Measurements from ENCODE around the gene TLCD3A. TPM values are rescaled to one million over a fixed set of nuclear protein-coding genes. Genes with fewer than 3 reads are reported as not detected.
A peak's percentile ranks its signal among the peaks of the same experiment; 100 is the strongest.

Gene TLCD3A
- 26.5 TPM for polyA plus RNA-seq
- long read RNA-seq, donor 1, partial matches to known transcripts, result 0 of 4 reads
- long read RNA-seq, donor 1, other reads (novel, unspliced or antisense), result 0 of 4 reads
- long read RNA-seq, donor 2, transcript FAM57A-202 (5 exons, 2,412 nt), result major isoform, 7 of 8 reads
- long read RNA-seq, donor 2, partial matches to known transcripts, result 0 of 8 reads
- long read RNA-seq, donor 2, other reads (novel, unspliced or antisense), result 0 of 8 reads
- long read RNA-seq, donor 3, result 0 reads
- long read RNA-seq, donor 4, result 0 reads
- long read RNA-seq, donor 5, partial matches to known transcripts, result 0 of 6 reads
- long read RNA-seq, donor 5, other reads (novel, unspliced or antisense), result 0 of 6 reads
- long read RNA-seq, donor 6, transcript FAM57A-202 (5 exons, 2,412 nt), result major isoform, 11 of 16 reads
- long read RNA-seq, donor 6, partial matches to known transcripts, result 0 of 16 reads
- long read RNA-seq, donor 6, other reads (novel, unspliced or antisense), result 0 of 16 reads
- long read RNA-seq, donor 7, partial matches to known transcripts, result 0 of 1 reads
- long read RNA-seq, donor 7, other reads (novel, unspliced or antisense), result 0 of 1 reads
- long read RNA-seq, donor 8, transcript FAM57A-203 (4 exons, 2,386 nt), result minor isoform, 5 of 22 reads
- long read RNA-seq, donor 8, transcript FAM57A-202 (5 exons, 2,412 nt), result major isoform, 11 of 22 reads
- long read RNA-seq, donor 8, partial matches to known transcripts, result 5 of 22 reads
- long read RNA-seq, donor 8, other reads (novel, unspliced or antisense), result 0 of 22 reads
- long read RNA-seq, donor 9, transcript FAM57A-202 (5 exons, 2,412 nt), result major isoform, 7 of 7 reads
- long read RNA-seq, donor 9, partial matches to known transcripts, result 0 of 7 reads
- long read RNA-seq, donor 9, other reads (novel, unspliced or antisense), result 0 of 7 reads
- long read RNA-seq, donor 10, transcript FAM57A-202 (5 exons, 2,412 nt), result major isoform, 5 of 6 reads
- long read RNA-seq, donor 10, partial matches to known transcripts, result 0 of 6 reads
- long read RNA-seq, donor 10, other reads (novel, unspliced or antisense), result 0 of 6 reads
- long read RNA-seq, donor 11, transcript FAM57A-202 (5 exons, 2,412 nt), result major isoform, 5 of 6 reads
- long read RNA-seq, donor 11, partial matches to known transcripts, result 0 of 6 reads
- long read RNA-seq, donor 11, other reads (novel, unspliced or antisense), result 0 of 6 reads

DNA sequence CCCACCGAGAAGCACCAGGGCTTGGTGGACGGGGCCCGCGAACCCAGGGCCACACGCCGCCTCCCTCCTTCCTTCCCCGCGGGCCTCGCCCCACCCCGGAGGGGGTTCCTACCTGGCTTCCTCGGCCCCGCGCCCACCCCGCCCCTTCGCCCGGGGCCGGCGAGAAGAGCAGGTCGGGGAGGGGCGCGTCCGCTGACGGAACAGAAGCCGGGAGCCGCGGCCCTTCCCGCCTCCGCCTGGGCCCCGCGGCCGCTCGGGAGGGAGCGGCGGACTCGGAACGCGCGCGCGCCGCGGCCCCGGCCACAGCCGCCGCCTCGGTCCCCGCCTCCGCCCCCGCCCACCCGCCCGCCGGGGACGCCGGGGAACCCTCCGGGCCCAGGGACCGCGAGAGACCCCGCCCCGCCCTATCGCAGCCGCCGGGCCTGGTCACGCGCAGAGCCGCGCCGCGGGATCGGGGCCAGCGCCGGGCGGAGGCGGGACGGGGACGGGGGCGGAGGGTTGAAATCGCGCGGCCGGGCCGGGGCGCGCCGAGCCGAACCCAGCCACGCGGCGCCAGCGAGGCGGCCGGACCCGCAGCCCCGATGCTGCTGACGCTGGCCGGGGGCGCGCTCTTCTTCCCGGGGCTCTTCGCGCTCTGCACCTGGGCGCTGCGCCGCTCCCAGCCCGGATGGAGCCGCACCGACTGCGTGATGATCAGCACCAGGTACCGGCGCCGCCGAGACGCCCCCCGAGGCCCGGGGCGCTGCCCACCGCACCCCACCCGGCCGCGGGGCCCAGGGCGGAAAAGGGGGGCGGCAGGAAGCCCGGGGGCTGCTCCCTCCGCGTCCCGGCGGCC, at the start of gene TLCD3A:
Gene TLCD3A, plus strand, starts transcription at position 530 of the 835 bp plus-strand sequence. Its CDS starts 52 bp downstream, at position 582.
- Histone ChIP-seq H3K9me3 (ENCODE audit: control insufficient read depth, low read depth, low read length) (peaks cover 4% of the 10 kb centered on the region), H3K4me1 (ENCODE audit: control insufficient read depth, insufficient read depth, low read length) (peaks cover 10% of the 10 kb centered on the region), H3K27me3 (ENCODE audit: control insufficient read depth, insufficient read depth, low read length) (no peaks in the 10 kb centered on the region), H3K36me3 (ENCODE audit: control insufficient read depth, insufficient read depth, low read length) (peaks cover 2% of the 10 kb centered on the region), H3K4me3 (ENCODE audit: low read length) (peak within 1 kb of the TSS; percentile 72), H3K27ac (ENCODE audit: low read length) (peak within 1 kb of the TSS; percentile 77)
- peak; percentile 58 to 81 for DNase-seq
- WGBS (ENCODE audit: insufficient coverage, low lambda C conversion rate), result no CpG with 5 or more reads among the region's 126 CpGs

DNA sequence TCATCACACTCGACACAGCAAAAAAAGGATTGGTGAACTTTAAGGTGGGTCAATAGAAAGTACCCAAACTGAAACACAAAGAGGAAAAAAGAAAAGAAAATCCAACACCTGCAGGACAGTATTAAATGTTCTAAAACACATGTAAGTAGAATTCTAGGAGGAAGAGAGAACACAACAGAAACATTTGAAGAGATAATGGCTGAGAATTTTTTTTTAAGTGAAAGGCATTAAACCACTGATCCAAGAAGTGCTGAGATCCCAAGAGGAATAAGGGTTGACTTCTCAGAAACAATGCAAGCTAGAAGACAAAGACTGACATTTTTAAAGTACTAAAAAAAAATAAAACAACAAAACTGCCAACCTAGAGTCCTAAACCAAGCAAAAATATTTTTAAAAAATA, 49.4 kb upstream of the TLCD3A start:
- Histone ChIP-seq H3K4me1 (ENCODE audit: control insufficient read depth, insufficient read depth, low read length) (no peaks in the 10 kb centered on the region), H3K9me3 (ENCODE audit: control insufficient read depth, low read depth, low read length) (no peaks in the 10 kb centered on the region), H3K36me3 (ENCODE audit: control insufficient read depth, insufficient read depth, low read length) (peaks cover 16% of the 10 kb centered on the region), H3K4me3 (ENCODE audit: low read length) (no peak overlapping the region), H3K27ac (ENCODE audit: low read length) (no peak overlapping the region), H3K27me3 (ENCODE audit: control insufficient read depth, insufficient read depth, low read length) (no peaks in the 10 kb centered on the region)
- DNase-seq, result no peak
- 88% methylated on average over 1 of the region's 1 CpG for WGBS (ENCODE audit: insufficient coverage, low lambda C conversion rate)

DNA sequence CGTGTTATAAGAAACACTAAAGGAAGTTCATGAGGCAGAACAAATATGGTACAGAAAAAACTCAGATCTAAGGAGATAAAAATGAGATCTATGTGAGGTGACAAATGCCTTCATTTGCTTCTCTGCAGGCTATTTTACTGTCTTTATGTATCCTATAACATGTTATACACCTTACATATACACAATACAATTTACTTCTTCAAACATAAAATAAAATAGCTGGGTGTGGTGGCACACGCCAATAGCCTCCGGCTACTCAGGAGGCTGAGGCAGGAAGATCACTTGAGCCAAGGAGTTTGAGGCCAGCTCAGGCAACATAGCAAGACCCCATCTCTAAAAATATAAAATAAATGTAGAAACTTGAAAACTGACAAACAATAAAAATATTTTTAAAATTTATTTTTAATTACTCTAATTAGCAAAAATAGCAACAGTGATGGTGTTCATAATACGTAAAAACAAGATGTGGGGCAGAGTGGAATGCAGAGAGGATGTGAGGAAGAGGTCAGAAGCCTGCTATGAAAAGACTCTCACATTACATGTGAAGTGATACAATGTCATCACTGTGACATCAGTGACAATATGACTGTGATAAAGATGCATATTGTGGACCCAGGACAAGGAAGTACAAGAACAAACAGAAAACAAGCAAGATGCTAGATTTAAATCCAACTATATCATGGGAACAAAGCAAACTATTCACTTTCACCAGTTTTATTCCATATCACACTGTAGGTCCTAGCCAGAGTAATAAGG, 48.7 kb upstream of the TLCD3A start:
- DNase-seq, result no peak
- Histone ChIP-seq H3K4me1 (ENCODE audit: control insufficient read depth, insufficient read depth, low read length) (no peaks in the 10 kb centered on the region), H3K27me3 (ENCODE audit: control insufficient read depth, insufficient read depth, low read length) (no peaks in the 10 kb centered on the region), H3K4me3 (ENCODE audit: low read length) (no peak overlapping the region), H3K27ac (ENCODE audit: low read length) (no peak overlapping the region), H3K36me3 (ENCODE audit: control insufficient read depth, insufficient read depth, low read length) (peaks cover 18% of the 10 kb centered on the region), H3K9me3 (ENCODE audit: control insufficient read depth, low read depth, low read length) (no peaks in the 10 kb centered on the region)
- 100% methylated on average over 2 of the region's 4 CpGs for WGBS (ENCODE audit: insufficient coverage, low lambda C conversion rate)

DNA sequence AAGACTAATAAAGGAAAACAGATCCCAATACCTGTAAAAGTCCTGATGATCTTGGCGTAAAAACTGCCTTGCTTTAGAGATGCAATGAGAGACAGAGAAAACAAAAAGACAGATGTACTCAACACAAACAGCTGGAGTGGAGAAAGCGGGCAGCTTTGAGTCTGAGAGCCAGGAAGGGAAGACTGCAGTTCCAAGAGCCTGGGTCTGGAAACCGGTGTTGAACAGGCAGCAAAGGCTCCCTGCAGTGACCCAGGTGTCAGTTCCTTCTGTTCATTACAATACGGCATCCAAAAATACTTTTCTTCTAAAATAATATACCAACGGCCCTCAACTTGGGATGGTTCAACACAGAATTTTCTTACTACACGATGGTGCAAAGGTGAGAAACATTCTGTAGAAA, 47.4 kb upstream of the TLCD3A start:
- Histone ChIP-seq H3K27me3 (ENCODE audit: control insufficient read depth, insufficient read depth, low read length) (no peaks in the 10 kb centered on the region), H3K27ac (ENCODE audit: low read length) (no peak overlapping the region), H3K9me3 (ENCODE audit: control insufficient read depth, low read depth, low read length) (no peaks in the 10 kb centered on the region), H3K4me1 (ENCODE audit: control insufficient read depth, insufficient read depth, low read length) (no peaks in the 10 kb centered on the region), H3K4me3 (ENCODE audit: low read length) (no peak overlapping the region), H3K36me3 (ENCODE audit: control insufficient read depth, insufficient read depth, low read length) (peaks cover 25% of the 10 kb centered on the region)
- 100% methylated on average over 2 of the region's 6 CpGs for WGBS (ENCODE audit: insufficient coverage, low lambda C conversion rate)
- no peak for DNase-seq

DNA sequence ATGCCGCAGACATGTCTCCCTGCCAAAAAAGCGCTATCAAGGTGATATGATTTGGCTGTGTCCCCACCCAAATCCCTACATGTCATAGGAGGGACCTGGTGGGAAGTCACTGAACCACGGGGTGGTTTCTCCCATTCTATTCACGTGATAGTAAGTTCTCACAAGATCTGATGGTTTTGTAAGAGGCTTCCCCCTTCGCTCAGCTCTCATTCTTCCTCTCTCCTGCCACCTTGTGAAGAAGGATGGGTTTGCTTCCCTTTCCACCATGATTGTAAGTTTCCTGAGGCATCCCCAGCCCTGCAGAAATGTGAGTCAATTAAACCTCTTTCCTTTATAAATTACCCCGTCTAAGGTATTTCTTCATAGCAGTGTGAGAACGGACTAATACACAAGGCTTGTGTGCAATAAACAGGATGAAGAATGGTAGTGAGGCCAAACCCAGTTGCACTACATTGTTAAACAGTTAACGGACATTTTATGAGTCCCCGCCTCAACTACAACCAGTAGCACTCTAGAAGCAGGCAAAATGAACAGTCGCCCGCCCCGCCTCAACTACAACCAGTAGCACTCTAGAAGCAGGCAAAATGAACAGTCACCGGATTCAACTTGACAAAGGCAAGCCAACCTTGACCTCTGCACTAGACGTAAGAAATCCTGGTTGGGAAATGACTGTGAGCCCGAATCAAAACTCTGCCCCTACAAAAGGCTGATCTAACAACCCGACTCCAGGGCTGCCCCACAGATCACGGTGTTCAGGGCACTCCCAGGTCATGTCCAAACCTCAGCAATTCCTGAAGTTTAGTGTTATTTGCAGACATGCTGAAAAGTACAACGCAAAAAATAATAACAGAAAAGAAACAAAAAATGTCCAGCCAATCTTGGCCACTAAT, 44.1 kb upstream of the TLCD3A start:
- Histone ChIP-seq H3K27me3 (ENCODE audit: control insufficient read depth, insufficient read depth, low read length) (no peaks in the 10 kb centered on the region), H3K27ac (ENCODE audit: low read length) (no peak overlapping the region), H3K9me3 (ENCODE audit: control insufficient read depth, low read depth, low read length) (no peaks in the 10 kb centered on the region), H3K4me3 (ENCODE audit: low read length) (no peak overlapping the region), H3K36me3 (ENCODE audit: control insufficient read depth, insufficient read depth, low read length) (peaks cover 40% of the 10 kb centered on the region), H3K4me1 (ENCODE audit: control insufficient read depth, insufficient read depth, low read length) (no peaks in the 10 kb centered on the region)
- no peak for DNase-seq
- 87% methylated on average over 3 of the region's 18 CpGs for WGBS (ENCODE audit: insufficient coverage, low lambda C conversion rate)

DNA sequence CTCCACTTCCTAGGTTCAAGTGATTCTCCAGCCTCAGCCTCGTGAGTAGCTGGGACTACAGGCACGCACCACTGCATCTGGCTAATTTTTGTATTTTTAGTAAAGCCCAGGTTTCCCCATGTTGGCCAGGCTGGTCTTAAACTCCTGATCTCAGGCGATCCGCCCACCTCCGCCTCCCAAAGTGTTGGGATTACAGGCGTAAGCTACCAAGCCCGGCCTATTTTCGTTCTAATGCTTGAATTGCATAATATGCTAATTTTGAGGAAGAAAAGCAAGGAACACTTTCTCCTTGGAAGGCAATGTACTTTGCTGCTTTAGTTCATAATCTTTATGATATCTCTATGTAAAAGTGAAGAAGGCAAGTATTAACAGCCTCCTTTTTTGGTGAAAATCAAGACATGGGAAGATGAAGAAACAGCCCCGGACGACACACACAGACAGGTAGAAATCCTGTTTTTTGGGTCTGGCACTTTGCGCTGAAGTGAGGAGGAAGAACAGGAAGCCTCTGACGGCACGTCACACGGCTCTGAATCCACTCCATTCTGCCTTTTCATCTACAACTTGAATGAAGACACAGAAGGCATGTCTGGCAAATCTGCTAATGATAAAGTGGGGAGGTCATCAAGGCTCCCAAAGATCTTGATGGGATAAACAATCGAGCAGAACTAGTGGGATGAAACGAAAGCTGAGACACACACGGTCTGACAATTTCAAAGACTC, 42.7 kb upstream of the TLCD3A start:
- DNase-seq, result no peak
- peaks cover 48% of the 10 kb centered on the region for H3K36me3 ChIP-seq (ENCODE audit: control insufficient read depth, insufficient read depth, low read length)
- H3K4me3 ChIP-seq (ENCODE audit: low read length), result no peak overlapping the region

DNA sequence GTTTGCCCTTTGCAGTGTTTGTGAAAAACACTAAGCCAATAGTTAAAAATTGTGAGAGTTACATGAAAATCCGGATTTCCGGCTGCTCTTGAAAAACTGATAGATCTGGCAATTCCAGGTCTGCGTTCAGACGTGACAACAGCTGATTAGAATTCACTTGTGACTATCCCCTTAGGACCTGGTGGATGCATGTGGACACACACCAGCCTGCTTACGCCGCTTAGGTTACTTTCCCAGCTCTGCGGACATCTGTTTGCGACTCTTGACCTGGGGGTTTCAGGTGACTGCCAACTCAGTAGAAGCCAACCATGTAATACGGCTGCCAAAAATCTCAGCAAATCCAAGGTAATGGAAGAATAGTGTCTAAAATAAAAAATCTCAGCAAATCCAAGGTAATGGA, 42.0 kb upstream of the TLCD3A start:
- peaks cover 51% of the 10 kb centered on the region for H3K36me3 ChIP-seq (ENCODE audit: control insufficient read depth, insufficient read depth, low read length)

More for the DNA sequence above, 42.7 kb upstream of the TLCD3A start:
- H3K9me3 ChIP-seq (ENCODE audit: control insufficient read depth, low read depth, low read length), result no peaks in the 10 kb centered on the region
- no peaks in the 10 kb centered on the region for H3K4me1 ChIP-seq (ENCODE audit: control insufficient read depth, insufficient read depth, low read length)
- 100% methylated on average over 1 of the region's 17 CpGs for WGBS (ENCODE audit: insufficient coverage, low lambda C conversion rate)
- H3K27me3 ChIP-seq (ENCODE audit: control insufficient read depth, insufficient read depth, low read length), result no peaks in the 10 kb centered on the region
- H3K27ac ChIP-seq (ENCODE audit: low read length), result no peak overlapping the region

DNA sequence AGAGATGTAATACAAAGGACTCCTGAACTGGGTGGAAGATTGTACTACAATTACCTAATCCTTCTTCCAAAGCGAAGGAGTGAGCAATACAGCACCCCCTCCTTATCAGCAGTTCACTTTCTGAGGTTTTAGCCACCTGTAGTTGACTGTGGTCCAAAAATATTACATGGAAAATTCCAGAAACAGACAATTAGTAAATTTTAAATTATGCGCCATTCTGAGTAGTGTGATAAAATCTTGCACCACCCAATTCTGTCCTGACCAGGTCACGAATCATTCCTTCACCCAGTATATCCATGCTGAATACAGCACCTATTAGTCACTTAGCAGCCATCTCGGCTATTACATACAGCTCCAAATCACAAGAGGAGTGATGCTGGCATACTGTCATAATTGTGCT, 41.0 kb upstream of the TLCD3A start:
- no peak overlapping the region for H3K27ac ChIP-seq (ENCODE audit: low read length)
- no peaks in the 10 kb centered on the region for H3K9me3 ChIP-seq (ENCODE audit: control insufficient read depth, low read depth, low read length)
- no peak overlapping the region for H3K4me3 ChIP-seq (ENCODE audit: low read length)
- DNase-seq, result no peak
- no peaks in the 10 kb centered on the region for H3K4me1 ChIP-seq (ENCODE audit: control insufficient read depth, insufficient read depth, low read length)
- H3K27me3 ChIP-seq (ENCODE audit: control insufficient read depth, insufficient read depth, low read length), result no peaks in the 10 kb centered on the region
- H3K36me3 ChIP-seq (ENCODE audit: control insufficient read depth, insufficient read depth, low read length), result peaks cover 56% of the 10 kb centered on the region
- 83% methylated on average over 1 of the region's 4 CpGs for WGBS (ENCODE audit: insufficient coverage, low lambda C conversion rate)

More for the DNA sequence above, 42.0 kb upstream of the TLCD3A start:
- H3K27ac ChIP-seq (ENCODE audit: low read length), result no peak overlapping the region
- no peaks in the 10 kb centered on the region for H3K4me1 ChIP-seq (ENCODE audit: control insufficient read depth, insufficient read depth, low read length)
- no peak for DNase-seq
- no peaks in the 10 kb centered on the region for H3K27me3 ChIP-seq (ENCODE audit: control insufficient read depth, insufficient read depth, low read length)
- H3K4me3 ChIP-seq (ENCODE audit: low read length), result no peak overlapping the region
- WGBS (ENCODE audit: insufficient coverage, low lambda C conversion rate), result no CpG with 5 or more reads among the region's 9 CpGs
- H3K9me3 ChIP-seq (ENCODE audit: control insufficient read depth, low read depth, low read length), result no peaks in the 10 kb centered on the region
